Stimulated activated CD4-positive, alpha-beta T cell treated with anti-CD3 and anti-CD28 coated beads, TNF-alpha, amount 100 ng/mL, for 1 hour (primary cell): ENCODE measurements around the gene MDN1.

ENCODE experiments used
- DNase-seq, 3 donors: peaks; one replicate each; pipeline ENCODE4 v3.0.0-alpha.2; 2020; ENCODE audit warnings: low read depth in 3 of 3, low spot score in 1 of 3

Gene MDN1

GRCh38 chr6:89605861-89606260 lies 213.7 kb downstream of the MDN1 start:
- no peak for DNase-seq

- no peak for DNase-seq
These were observed 214.9 kb downstream of the MDN1 start for GRCh38 chr6:89604653-89605052.

- DNase-seq = no peak
These were observed 217.4 kb downstream of the MDN1 start for GRCh38 chr6:89602166-89602565.

GRCh38 chr6:89599727-89600126 lies 219.9 kb downstream of the MDN1 start:
- DNase-seq = no peak

- DNase-seq = no peak
These were observed 221.6 kb downstream of the MDN1 start for GRCh38 chr6:89597988-89598387.

- no peak for DNase-seq
These were observed 222.2 kb downstream of the MDN1 start for GRCh38 chr6:89597372-89597771.

- no peak for DNase-seq
These were observed 223.1 kb downstream of the MDN1 start for GRCh38 chr6:89596484-89596883.

- no peak for DNase-seq
These were observed 223.5 kb downstream of the MDN1 start for GRCh38 chr6:89596056-89596455.
